ENCODE data around the gene TCF4.

DNA sequence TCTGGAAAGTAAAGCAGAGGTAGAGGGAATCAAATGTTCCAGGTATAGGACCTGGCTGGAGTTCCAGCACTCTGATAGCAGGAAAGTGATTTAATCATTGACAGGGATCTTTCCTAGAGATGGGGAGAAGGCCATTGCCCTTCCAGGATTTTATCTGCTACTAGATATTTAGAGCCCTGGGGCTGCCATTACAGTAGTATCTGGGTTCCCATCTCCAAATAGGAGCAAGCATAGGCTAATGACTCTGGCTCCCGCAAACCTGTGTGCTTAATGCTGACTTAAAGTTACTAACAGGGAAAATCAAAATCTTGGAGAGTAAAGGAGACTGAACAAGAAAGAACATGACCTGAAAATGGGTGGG is 331.1 kb downstream of the TCF4 start:
- TF ChIP-seq, protein P1, sequence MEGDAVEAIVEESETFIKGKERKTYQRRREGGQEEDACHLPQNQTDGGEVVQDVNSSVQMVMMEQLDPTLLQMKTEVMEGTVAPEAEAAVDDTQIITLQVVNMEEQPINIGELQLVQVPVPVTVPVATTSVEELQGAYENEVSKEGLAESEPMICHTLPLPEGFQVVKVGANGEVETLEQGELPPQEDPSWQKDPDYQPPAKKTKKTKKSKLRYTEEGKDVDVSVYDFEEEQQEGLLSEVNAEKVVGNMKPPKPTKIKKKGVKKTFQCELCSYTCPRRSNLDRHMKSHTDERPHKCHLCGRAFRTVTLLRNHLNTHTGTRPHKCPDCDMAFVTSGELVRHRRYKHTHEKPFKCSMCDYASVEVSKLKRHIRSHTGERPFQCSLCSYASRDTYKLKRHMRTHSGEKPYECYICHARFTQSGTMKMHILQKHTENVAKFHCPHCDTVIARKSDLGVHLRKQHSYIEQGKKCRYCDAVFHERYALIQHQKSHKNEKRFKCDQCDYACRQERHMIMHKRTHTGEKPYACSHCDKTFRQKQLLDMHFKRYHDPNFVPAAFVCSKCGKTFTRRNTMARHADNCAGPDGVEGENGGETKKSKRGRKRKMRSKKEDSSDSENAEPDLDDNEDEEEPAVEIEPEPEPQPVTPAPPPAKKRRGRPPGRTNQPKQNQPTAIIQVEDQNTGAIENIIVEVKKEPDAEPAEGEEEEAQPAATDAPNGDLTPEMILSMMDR (IDR thresholded peaks at IDR 0.05) = no peak
- TF ChIP-seq POLR2A (IDR thresholded peaks at IDR 0.05; ENCODE audit: low read depth) = no peak
